Measurements from ENCODE around the gene PRUNE2. TPM values are rescaled to one million over a fixed set of nuclear protein-coding genes. Genes with fewer than 3 reads are reported as not detected.

Gene PRUNE2
- total and polyA plus RNA-seq, 9 of the 15 experiments (the other 6 are each of a cell fraction or from before 2014, with no cell fraction given), result 0.05 to 0.45 (median 0.18) TPM; not detected in 1

DNA sequence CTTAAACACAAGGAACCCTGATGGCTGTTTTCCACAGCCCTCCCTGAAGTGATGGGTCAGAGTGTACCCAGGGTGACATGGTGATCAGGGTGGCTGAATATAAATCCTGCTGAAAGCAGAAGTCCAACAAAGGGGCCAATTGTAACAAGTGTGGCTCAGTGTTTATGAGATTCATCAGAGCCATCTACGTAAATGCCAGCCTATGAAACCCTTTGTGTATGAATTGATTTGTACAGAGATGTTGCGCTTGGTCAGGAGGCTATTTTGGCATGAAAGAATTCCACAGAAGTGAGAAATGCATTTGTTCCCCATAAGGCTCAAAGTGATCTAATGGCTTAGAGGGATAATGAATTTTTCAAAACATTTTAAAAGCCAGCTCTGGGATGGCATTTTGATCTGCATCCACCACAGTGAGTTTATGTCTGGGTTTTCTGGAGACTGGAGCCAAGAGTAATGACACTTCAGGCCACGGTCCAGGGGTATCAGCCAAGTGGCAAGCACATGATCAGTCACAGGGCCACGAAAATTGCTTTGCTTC lies 12.4 kb downstream of the PRUNE2 start (continued):
- TF ChIP-seq CUX1 (CRISPR knock-in tag; IDR thresholded peaks at IDR 0.05), result no peak
- no peak for TF ChIP-seq SMARCA4 (IDR thresholded peaks at IDR 0.05)
- no peak for TF ChIP-seq PCBP2 (IDR thresholded peaks at IDR 0.05; ENCODE audit: low read depth, low read length, poor library complexity, severe bottlenecking)

GRCh38 chr9:76891874-76892273 lies 14.0 kb downstream of the PRUNE2 start:
- H3K9ac ChIP-seq (ENCODE audit: insufficient read depth in 1 of 2, low read depth in 2 of 2, low read length in 2 of 2), result no peak overlapping the region
- ChIA-PET POLR2A (no interaction called here), CTCF (ENCODE audit: low intra/inter-chr PET ratio) (no interaction called here)
- no peak overlapping the region for H2AFZ ChIP-seq (ENCODE audit: low read depth, low read length)
- no peaks in the 10 kb centered on the region for H3K79me2 ChIP-seq (ENCODE audit: control insufficient read depth, insufficient read depth, low read length)
- no peak overlapping the region for H3K4me3 ChIP-seq
- H3K9me1 ChIP-seq (ENCODE audit: control insufficient read depth, insufficient read depth, low read length), result no peaks in the 10 kb centered on the region
- no peaks in the 10 kb centered on the region for H3K36me3 ChIP-seq (ENCODE audit: control insufficient read depth, insufficient read depth, low read length)
- 5% methylated on average over 3 of the region's 5 CpGs for WGBS (ENCODE audit: insufficient coverage, low coverage, missing lambda C conversion rate)
- ATAC-seq, result no peak
- no peaks in the 10 kb centered on the region for H3K4me1 ChIP-seq (replicated peaks in 1 of 2; ENCODE audit: control insufficient read depth in 2 of 2, insufficient read depth in 2 of 2, low read length in 2 of 2)
- intact Hi-C loops (cut with micrococcal nuclease) (no loop called here), in situ Hi-C loops (cut with MboI) (no loop called here)
- no peaks in the 10 kb centered on the region; a peak in 1 of 5 replicates for H3K27me3 ChIP-seq (ENCODE audit: control insufficient read depth in 2 of 2, insufficient read depth in 2 of 2, low read length in 2 of 2)
- no peak overlapping the region for H3K4me2 ChIP-seq (ENCODE audit: insufficient read depth, low read length)
- FAIRE-seq, result no peak
- no TSS peak for BruUV-seq (replicated peaks)
- no peaks in the 10 kb centered on the region for H4K20me1 ChIP-seq (replicated peaks; ENCODE audit: control insufficient read depth, insufficient read depth, low read length)
- H3K9me3 ChIP-seq (replicated peaks; ENCODE audit: control insufficient read depth, insufficient read depth, low read depth, low read length), result no peaks in the 10 kb centered on the region
- no peak overlapping the region for H3K27ac ChIP-seq (ENCODE audit: extremely low read depth, low read depth, low read length)
- no peak for DNase-seq (ENCODE audit: extremely low read depth in 1 of 4, low spot score in 3 of 4)
- TF ChIP-seq SPI1 (IDR thresholded peaks at IDR 0.05; ENCODE audit: borderline replicate concordance, low read depth, low read length) (no peak), ETV5 (CRISPR knock-in tag; IDR thresholded peaks at IDR 0.05; ENCODE audit: low read depth) (no peak), POLR2G (IDR thresholded peaks at IDR 0.05; ENCODE audit: low read depth, low read length) (no peak), TAF9B (IDR thresholded peaks at IDR 0.05; ENCODE audit: partially characterized antibody) (no peak), ZNF280B (CRISPR knock-in tag; IDR thresholded peaks at IDR 0.05) (no peak), SMC3 (conservative IDR thresholded peaks at IDR 0.05; ENCODE audit: insufficient read depth, low read depth, low read length) (no peak), ZBTB17 (CRISPR knock-in tag; IDR thresholded peaks at IDR 0.05) (no peak), TAF15 (IDR thresholded peaks at IDR 0.05; ENCODE audit: low read depth, low read length) (no peak), KLF1 (tag; IDR thresholded peaks at IDR 0.05) (no peak), JUN (IDR thresholded peaks at IDR 0.05; ENCODE audit: borderline replicate concordance, low read depth, low read length) (no peak), JUN (CRISPR knock-in tag; IDR thresholded peaks at IDR 0.05; ENCODE audit: borderline replicate concordance) (no peak), ZNF24 (IDR thresholded peaks at IDR 0.05) (no peak), TEAD2 (tag; IDR thresholded peaks at IDR 0.05) (no peak), RAD51 (IDR thresholded peaks at IDR 0.05; ENCODE audit: borderline replicate concordance, low read depth) (no peak)

Data from K562 (cell line).